ENCODE data around the gene DCAF7. TPM values are rescaled to one million over a fixed set of nuclear protein-coding genes. Genes with fewer than 3 reads are reported as not detected.

The DCAF7 gene
- total and polyA plus RNA-seq, 2 of the 4 experiments (the other 2 are of a cell fraction): 40.9 to 52.8 TPM

DNA sequence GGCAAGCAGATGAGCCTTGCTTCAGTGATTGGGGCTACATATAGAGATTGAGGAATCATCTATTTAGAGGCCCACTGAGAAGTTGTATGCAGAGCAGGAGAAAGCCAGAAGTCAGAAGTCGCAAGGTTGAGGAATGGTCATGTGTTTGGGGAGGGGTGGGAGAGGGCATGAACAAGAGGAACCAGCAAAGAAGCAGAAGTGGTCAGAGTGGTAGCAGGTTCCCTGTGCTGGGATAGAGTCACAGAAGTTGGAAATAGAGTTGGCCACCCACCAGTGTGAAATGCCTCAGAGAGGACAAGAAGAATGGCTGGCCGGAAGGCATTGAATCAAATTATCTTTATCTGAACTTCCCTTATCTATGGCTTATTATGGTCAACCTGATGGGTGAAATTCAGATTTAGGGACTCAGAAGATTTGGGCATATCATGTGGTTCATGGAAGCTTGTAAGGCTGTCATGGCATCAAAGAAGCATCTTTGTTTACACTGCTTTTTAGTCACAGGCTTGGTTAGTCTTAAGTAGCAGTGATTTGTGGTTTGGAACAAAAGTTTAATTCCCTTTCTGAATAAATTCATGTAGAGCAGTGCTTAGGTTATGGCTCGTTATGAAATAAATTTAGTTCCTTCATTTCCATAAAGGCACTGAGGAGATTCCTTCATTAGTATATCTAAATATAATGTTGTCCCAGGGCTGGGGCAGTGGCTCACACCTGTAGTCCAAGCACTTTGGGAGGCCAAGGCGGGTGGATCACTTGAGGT lies 91.6 kb downstream of the DCAF7 start:
- Histone ChIP-seq H3K4ac (ENCODE audit: low read depth, low read length) (no peak overlapping the region), H3K4me1 (ENCODE audit: control insufficient read depth, insufficient read depth, low read length) (no peaks in the 10 kb centered on the region; the same call in 1 of the 2 replicates), H3K27ac (ENCODE audit: insufficient read depth, low read length) (no peak overlapping the region), H3K79me1 (ENCODE audit: low read depth in 1 of 2, low read length in 2 of 2) (peaks cover 0 to 14% of the 10 kb centered on the region in 2 experiments; a peak in 3 of 4 replicates), H3K23ac (ENCODE audit: low read depth, low read length) (no peak overlapping the region), H2AK5ac (ENCODE audit: low read depth, low read length) (no peak overlapping the region), H3K27me3 (ENCODE audit: control insufficient read depth, insufficient read depth, low read length) (no peaks in the 10 kb centered on the region), H4K91ac (ENCODE audit: insufficient read depth, low read depth, low read length) (no peak overlapping the region), H2BK5ac (ENCODE audit: low read depth, low read length, poor library complexity, severe bottlenecking) (no peak overlapping the region), H2BK20ac (ENCODE audit: low read depth, low read length) (no peak overlapping the region), H3K9me3 (ENCODE audit: control insufficient read depth, insufficient read depth, low read length) (no peaks in the 10 kb centered on the region), H2AK9ac (replicated peaks; ENCODE audit: low read depth, low read length, poor library complexity) (no peak overlapping the region), H2AFZ (replicated peaks; ENCODE audit: low read length, poor library complexity) (no peak overlapping the region), H3K9me1 (ENCODE audit: insufficient read depth, low read length) (peaks cover 17% of the 10 kb centered on the region; the same call in 1 of the 2 replicates), H3K36me3 (ENCODE audit: control insufficient read depth, insufficient read depth, low read length) (peaks cover 8% of the 10 kb centered on the region), H4K20me1 (ENCODE audit: insufficient read depth, low read length) (peaks cover 8% of the 10 kb centered on the region; the same call in 1 of the 2 replicates), H3K4me2 (ENCODE audit: low read depth, low read length) (no peak overlapping the region), H2BK15ac (ENCODE audit: low read depth, low read length) (no peak overlapping the region), H4K5ac (ENCODE audit: low read depth, low read length) (no peak overlapping the region), H3K14ac (replicated peaks; ENCODE audit: low read depth, low read length) (no peak overlapping the region), H3K18ac (ENCODE audit: low read depth, low read length) (no peak overlapping the region), H3K4me3 (ENCODE audit: insufficient read depth, low read depth, low read length) (no peak overlapping the region), H3K9ac (ENCODE audit: low read depth, low read length) (no peak overlapping the region), H3K56ac (ENCODE audit: extremely low read depth, insufficient read depth, low read length) (no peak overlapping the region), H2BK120ac (ENCODE audit: low read depth, low read length) (no peak overlapping the region), H4K8ac (ENCODE audit: low read depth in 2 of 2, low read length in 2 of 2) (no peak overlapping the region)
- POLR2A ChIA-PET (ENCODE audit: unreplicated experiment): no interaction called here
- WGBS, 2 experiments (ENCODE audit: extremely low coverage in 2 of 2, insufficient read length in 1 of 2): 100% methylated on average over 1 of the region's 4 CpGs; no CpG with 5 or more reads in 1 of the 2 experiments
- intact Hi-C loops (cut with micrococcal nuclease) (loop anchor here (2.0 kb wide), 1 partner anchor 13 kb away; no protein-coding TSS in a partner anchor), dilution Hi-C loops (cut with HindIII; ENCODE audit: low sequenced_read_pairs, unreplicated experiment) (no loop called here), in situ Hi-C loops (cut with MboI; ENCODE audit: low sequenced_read_pairs) (no loop called here)
- CTCF ChIA-PET: no interaction called here
- DNase-seq (no peak), ATAC-seq (ENCODE audit: low read depth) (no peak)
- TF ChIP-seq, protein P1, sequence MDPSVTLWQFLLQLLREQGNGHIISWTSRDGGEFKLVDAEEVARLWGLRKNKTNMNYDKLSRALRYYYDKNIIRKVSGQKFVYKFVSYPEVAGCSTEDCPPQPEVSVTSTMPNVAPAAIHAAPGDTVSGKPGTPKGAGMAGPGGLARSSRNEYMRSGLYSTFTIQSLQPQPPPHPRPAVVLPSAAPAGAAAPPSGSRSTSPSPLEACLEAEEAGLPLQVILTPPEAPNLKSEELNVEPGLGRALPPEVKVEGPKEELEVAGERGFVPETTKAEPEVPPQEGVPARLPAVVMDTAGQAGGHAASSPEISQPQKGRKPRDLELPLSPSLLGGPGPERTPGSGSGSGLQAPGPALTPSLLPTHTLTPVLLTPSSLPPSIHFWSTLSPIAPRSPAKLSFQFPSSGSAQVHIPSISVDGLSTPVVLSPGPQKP (IDR thresholded peaks at IDR 0.05; ENCODE audit: borderline replicate concordance, low read depth, low read length): no peak
- BruUV-seq (replicated peaks): no TSS peak

Small RNAs within 50 kb of the gene (microRNA-seq; reads per million reads assigned to microRNA genes)
- gene RNU6-288P (ENCODE audit: insufficient read depth, insufficient read length): not detected

Small RNAs within 50 kb of the gene (small RNA-seq; reads per million reads assigned to genes)
- 0 reads per million in 5 experiments for gene RNU6-288P

Other genes with a start within 250 kb of the DCAF7 start
- gene CYB561, start 104.2 kb upstream of the DCAF7 start, total RNA-seq (2012; rRNA removed): 1.1 and 2.5 TPM in 2 replicates
- 3.0 and 3.8 TPM in 2 replicates for gene CYB561, start 104.2 kb upstream of the DCAF7 start, polyA plus RNA-seq (2012; rRNA removed)
- 1.4 TPM in 2 replicates for gene ACE, start 73.4 kb upstream of the DCAF7 start, total RNA-seq (2012; rRNA removed)
- 3.5 and 5.8 TPM in 2 replicates for gene ACE, start 73.4 kb upstream of the DCAF7 start, polyA plus RNA-seq (2012; rRNA removed)
- 0.18 and 0.28 TPM in 2 replicates for gene KCNH6, start 27.1 kb upstream of the DCAF7 start, total RNA-seq (2012; rRNA removed)
- 0.17 and 0.32 TPM in 2 replicates for gene KCNH6, start 27.1 kb upstream of the DCAF7 start, polyA plus RNA-seq (2012; rRNA removed)
- 6.5 and 9.4 TPM in 2 replicates for gene TACO1, start 50.4 kb downstream of the DCAF7 start, total RNA-seq (2012; rRNA removed)
- gene TACO1, start 50.4 kb downstream of the DCAF7 start, polyA plus RNA-seq (2012; rRNA removed): 28.8 and 32.8 TPM in 2 replicates
- gene MAP3K3, start 71.9 kb downstream of the DCAF7 start, total RNA-seq (2012; rRNA removed): 24.2 and 25.6 TPM in 2 replicates
- gene MAP3K3, start 71.9 kb downstream of the DCAF7 start, polyA plus RNA-seq (2012; rRNA removed): 19.1 TPM in 2 replicates
- gene LIMD2, start 149.6 kb downstream of the DCAF7 start, total RNA-seq (2012; rRNA removed): 4.5 and 4.7 TPM in 2 replicates
- 21.7 and 32.3 TPM in 2 replicates for gene LIMD2, start 149.6 kb downstream of the DCAF7 start, polyA plus RNA-seq (2012; rRNA removed)
- gene STRADA, start 191.3 kb downstream of the DCAF7 start, total RNA-seq (2012; rRNA removed): 14.7 and 19.9 TPM in 2 replicates
- gene STRADA, start 191.3 kb downstream of the DCAF7 start, polyA plus RNA-seq (2012; rRNA removed): 30.8 and 30.9 TPM in 2 replicates
- gene CCDC47, start 223.1 kb downstream of the DCAF7 start, total RNA-seq (2012; rRNA removed): 62.0 and 79.4 TPM in 2 replicates
- gene CCDC47, start 223.1 kb downstream of the DCAF7 start, polyA plus RNA-seq (2012; rRNA removed): 45.3 and 45.7 TPM in 2 replicates
- 74.7 and 75.8 TPM in 2 replicates for gene DDX42, start 223.7 kb downstream of the DCAF7 start, total RNA-seq (2012; rRNA removed)
- 75.6 and 91.5 TPM in 2 replicates for gene DDX42, start 223.7 kb downstream of the DCAF7 start, polyA plus RNA-seq (2012; rRNA removed)

Measured in IMR-90 (cell line).